Measurements from ENCODE around the gene ISCU.
A peak's percentile ranks its signal among the peaks of the same experiment; 100 is the strongest.

The ISCU gene

DNA sequence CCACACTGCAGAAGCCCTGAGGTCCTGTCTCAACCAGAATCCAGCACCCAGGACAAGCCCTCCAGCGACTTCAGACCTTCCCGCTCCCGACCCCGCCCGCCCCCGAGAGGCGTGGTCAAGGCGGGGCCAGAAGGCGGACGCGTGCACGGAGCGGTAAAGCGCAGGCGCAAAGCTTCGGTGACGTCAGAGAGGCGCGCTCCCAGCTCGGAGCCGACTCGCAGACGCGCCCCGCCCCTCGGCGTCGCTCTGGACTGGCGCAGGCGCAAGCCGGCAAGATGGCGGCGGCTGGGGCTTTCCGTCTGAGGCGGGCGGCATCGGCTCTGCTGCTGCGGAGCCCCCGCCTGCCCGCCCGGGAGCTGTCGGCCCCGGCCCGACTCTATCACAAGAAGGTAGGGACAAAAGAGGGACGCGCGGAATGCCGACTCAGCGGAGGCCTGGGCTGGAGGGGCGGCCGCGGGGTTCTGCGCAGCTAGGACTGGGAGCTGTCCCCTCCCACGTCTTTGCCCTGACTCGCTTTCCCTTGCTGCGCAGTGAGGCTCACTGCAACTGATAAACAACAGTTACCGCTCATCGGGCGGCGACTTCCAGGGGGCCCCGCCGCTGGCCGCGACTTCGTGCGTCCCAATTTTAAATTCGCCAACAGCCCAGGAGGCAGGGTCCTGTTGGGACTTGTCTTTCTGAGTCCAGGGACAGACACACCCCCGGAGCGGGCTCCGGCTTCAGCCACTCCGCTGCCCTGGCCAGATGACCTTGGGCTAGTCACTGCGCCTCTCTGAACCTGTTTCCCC is at the start of gene ISCU:
ISCU (plus strand) TSS at position 249 of the 788 bp plus-strand sequence; CDS start at position 276, 27 bp downstream.
- DNase-seq (ENCODE audit: low spot score) = peak; percentile 98

DNA sequence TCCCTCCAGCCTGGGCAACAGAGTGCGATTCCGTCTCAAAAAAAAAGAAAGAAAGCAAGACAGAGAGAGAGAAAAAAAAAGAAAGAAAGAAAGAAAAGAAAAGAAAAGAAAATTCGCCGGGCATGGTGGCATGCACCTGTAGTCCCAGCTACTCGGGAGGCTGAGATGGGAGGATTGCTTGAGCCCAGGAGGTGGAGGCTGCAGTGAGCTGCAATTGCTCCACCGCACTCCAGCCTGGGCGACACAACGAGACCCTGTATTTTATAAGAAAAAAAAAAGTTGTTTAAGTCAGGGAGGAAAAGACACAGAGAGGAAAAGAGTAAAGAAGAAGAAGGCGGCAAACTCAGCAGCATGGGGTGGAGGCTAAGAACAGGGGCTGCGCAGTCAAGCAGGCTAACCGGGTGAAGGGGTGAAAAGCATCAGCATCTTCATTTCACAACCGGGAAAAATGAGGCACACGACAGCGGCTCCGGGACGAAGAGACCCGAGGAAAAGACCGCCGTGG is 47.9 kb upstream of the ISCU start:
- no peak for DNase-seq (ENCODE audit: low spot score)

DNA sequence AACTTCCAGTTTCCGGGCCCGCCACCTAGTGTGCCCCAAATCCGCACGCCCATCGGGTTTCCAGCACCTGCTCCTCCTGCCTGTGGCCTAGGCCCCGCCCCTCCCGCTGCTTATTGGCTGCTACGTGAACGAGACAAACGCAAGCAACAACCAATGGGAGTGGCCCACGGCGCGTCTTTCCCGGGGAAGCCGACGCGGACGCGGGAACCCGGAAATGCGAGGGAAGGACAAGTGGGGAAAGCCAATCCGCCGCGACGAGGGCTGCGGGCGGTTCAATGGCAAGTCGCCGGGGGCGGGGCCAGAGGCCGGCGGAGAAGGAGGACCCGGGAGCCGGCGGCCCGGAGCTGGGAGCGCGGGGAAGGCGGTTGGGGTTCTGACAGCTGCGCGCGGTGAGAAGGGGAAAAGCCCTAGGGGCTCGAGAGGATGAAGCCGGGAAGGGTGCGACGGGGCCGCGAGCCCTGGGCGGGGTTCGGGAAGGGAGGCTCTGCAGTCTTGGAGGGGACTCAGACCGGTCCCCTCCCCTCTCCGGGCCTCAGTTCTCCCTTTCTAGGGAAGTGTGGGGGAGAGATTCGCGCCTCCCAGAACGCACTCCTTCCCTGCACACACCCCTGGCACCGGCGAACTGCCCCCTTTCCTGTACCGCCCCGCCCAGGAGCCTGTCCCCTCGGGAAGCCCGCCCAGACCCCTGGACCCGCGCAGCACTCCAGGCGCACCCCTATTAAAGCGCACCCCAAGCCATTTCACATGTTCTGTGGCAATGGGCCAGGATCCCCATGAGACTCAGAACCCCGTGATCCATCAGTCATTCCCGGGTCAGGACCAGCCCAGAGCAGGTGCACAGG is 47.2 kb upstream of the ISCU start, which contains the start of gene FICD:
FICD (plus strand) TSS at position 305 of the 842 bp plus-strand sequence. CDS start 1,696 bp downstream, outside the sequence.
- peak; percentile 98 for DNase-seq (ENCODE audit: low spot score)

DNA sequence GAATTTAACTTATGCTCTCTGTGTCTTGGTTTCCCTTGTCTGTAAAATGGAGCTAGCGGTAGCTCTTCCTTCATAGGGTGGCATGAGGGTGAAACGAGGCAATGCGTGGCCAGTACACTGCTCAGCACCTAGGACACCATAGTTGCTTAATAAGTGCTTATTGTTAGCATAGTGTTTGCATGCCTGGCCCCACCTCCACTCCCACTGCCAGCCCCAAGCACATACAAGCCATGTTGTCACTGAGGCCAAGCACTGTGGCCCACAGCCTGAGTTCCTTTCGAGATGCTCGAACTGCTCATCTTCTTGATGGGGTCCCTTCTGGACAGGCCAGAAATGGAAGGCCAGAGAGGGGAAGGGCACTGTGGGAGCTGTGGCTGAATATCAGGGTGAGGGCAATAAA is 46.5 kb upstream of the ISCU start:
- no peak for DNase-seq (ENCODE audit: low spot score)

DNA sequence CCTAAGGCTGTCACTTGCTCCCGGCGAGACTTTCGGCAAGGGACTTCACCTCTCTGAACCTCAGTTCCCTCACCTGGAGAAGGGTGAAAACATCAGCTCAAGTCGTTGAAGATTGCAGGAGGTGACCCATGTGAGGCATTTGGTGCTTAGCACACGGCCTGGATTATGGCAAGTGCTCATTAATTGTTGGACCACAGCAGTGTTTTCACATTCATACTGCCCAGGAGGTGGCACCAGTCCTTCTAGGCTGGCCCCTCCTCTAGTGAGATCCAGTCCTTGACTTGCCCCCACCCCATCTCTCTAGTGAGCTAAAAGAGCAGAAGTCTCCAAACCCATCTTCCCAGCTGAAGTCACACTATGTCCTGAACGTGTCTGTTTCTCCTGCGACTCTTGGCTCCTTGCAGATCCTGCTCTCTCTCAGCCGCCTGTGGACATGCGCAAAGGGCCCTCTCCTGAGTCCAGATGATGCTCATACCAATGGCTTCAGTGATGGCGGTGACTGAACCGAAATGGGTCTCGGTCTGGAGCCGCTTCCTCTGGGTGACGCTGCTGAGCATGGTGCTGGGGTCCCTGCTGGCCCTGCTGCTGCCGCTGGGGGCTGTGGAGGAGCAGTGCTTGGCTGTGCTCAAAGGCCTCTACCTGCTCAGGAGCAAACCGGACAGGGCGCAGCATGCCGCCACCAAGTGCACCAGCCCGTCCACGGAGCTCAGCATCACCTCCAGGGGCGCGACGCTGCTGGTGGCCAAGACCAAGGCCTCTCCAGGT is 45.7 kb upstream of the ISCU start:
- DNase-seq (ENCODE audit: low spot score) = no peak

DNA sequence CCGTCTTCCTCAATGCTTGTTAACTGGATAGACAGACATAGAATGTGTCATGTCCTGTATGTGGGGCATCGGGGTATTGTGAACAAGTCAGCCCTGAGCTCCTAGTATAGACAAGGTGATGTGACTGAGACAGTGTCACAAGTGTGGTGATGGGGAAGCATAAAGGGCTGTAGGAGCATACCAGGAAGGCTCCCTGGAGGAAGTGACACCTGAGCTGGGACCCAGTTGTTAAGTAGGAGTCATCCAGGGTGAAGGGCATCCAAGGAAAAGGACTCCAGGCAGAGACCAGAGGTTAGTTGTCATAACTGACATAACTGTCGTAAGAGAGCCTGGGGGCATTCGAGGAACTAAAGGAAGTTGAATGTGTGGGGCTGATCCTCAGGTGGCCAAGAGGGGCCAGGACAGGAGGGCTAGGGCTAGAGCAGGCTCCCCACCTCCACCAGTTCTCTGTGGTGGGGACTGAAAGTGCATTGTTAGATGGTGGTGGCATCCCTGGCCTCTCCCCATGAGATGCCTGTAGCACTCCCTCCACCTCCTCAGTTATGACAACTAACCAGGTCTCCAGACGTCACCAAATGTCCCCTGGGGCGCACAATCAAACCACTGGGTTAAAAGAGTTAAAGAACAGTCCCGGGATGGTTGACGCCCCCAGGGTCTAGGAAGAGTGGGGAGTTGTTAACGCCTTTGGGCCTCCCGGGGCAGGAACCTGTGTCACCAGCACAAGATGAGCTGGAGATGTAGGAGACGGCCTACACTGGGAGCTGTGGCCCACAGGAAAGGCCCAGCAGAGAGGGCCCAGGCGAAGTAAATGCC is 44.9 kb upstream of the ISCU start:
- DNase-seq (ENCODE audit: low spot score) = no peak

DNA sequence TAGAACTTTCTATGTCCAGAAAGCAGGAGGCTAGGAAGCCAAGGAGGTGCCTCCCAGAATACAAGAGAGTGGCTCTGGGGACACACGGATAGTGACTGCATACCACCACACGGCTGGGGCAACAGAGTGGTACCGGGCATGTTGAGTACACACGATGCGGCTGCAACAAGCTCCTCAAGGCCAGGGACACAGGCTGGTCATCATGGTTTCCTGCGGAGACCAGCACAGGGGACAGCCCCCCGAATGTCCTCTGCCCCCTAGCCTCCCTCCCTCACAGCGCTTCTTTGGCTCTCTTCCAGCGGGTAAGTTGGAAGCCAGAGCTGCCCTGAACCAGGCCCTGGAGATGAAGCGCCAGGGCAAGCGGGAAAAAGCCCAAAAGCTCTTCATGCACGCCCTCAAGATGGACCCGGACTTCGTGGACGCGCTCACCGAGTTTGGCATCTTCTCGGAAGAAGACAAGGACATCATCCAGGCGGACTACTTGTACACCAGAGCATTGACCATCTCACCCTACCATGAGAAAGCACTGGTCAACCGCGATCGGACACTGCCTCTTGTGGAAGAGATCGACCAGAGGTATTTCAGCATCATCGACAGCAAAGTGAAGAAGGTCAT is 44.2 kb upstream of the ISCU start:
- DNase-seq (ENCODE audit: low spot score) = no peak

DNA sequence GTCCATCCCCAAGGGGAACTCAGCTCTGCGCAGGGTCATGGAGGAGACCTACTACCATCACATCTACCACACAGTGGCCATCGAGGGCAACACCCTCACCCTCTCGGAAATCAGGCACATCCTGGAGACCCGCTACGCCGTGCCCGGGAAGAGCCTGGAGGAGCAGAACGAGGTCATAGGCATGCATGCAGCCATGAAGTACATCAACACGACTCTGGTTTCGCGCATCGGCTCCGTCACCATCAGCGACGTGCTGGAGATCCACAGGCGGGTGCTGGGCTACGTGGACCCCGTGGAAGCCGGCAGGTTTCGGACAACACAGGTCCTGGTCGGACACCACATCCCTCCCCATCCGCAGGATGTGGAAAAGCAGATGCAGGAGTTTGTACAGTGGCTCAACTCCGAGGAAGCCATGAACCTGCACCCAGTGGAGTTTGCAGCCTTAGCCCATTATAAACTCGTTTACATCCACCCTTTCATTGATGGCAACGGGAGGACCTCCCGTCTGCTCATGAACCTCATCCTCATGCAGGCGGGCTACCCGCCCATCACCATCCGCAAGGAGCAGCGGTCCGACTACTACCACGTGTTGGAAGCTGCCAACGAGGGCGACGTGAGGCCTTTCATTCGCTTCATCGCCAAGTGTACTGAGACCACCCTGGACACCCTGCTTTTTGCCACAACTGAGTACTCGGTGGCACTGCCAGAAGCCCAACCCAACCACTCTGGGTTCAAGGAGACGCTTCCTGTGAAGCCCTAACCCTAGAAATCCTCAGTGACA is 43.5 kb upstream of the ISCU start:
- no peak for DNase-seq (ENCODE audit: low spot score)

DNA sequence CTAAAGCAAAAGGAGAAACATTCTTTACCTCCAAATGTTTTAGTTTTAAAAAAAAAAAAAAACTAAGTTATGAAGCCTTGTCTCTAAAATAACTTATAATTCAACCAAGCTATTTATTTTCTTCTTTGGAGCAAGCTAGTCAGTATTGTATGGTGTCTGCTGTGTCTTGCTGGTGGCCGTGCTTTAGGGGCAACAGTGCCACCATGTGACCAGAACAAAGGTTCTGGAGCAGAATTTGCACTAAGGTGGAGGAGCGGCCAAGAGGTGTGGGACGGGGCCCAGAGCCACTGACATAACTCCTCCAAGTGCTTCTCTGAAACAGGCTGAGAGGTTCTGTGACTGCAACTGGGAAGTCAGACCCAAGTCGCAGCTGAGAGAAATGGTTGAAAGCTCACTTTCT is 42.8 kb upstream of the ISCU start:
- no peak for DNase-seq (ENCODE audit: low spot score)

DNA sequence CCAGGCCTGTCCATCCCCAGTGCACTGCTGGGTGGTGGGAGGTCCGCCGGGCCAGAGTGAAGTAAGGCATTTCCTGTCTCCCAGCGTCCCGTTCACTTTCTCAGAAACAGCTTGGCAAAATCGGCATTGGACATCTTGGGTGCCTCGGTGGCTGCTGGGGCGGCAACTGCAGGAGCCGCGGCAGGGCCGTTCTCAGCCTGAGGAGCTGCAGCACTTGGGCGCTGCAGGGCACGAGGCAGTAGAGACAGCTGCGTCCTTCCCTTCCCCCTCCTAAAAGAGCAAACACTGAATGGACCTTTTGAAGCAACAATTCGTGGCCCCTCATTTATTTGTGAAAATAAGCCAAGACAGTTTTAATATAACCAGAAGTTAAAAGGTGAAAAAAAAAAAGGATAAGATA is 39.0 kb upstream of the ISCU start:
- DNase-seq (ENCODE audit: low spot score) = no peak

DNA sequence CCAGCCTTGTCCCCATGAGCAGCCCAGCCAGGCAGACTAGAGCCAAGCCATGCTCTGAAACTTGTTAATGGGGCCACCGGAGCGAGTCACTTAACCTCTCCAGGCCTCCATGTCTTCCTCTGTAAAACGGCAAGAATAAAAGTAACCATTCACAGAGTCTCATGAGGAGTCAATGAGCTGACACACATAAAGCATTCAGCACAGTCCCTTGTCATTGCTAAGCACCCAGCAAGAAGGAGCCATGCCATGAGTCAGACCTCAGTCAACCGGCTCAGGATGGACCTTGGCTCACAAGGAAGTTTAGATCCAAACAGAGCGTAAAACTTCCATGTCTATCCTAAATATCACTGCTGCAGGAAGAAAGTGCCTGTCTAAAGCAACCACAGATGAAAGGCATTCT is 36.7 kb upstream of the ISCU start:
- no peak for DNase-seq (ENCODE audit: low spot score)

DNA sequence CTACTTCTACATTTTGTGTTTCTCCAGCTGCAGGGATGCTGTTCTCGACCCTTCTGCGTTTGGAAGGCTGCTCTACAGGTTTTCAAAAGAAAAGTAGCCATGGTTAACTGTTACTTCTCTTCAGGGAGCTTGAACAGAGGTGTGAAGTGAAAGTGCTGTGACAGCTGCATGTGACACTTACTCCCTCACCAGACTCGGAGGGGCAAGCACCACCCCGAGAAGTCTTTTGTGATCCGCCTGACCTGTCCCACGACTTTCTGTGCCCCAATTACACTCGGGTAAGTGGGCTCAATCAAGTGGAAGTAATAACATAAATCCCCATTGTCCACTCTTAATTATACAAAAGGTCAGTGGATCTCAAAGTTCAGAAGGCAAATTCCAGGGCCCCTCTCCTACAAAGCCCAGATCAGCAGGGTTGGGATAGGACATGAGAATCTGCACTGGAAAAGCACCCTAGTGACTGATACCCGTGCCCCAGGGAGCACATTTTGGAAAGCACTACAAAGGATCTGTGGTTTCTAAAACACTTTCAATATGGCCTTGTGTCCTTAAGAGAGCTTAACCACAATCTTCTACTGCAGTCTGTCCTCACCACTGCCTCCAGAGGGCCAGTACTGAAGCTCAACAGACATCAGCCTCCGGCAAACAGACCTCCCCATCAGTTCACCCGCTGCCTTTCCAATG is 35.8 kb upstream of the ISCU start:
- no peak for DNase-seq (ENCODE audit: low spot score)

DNA sequence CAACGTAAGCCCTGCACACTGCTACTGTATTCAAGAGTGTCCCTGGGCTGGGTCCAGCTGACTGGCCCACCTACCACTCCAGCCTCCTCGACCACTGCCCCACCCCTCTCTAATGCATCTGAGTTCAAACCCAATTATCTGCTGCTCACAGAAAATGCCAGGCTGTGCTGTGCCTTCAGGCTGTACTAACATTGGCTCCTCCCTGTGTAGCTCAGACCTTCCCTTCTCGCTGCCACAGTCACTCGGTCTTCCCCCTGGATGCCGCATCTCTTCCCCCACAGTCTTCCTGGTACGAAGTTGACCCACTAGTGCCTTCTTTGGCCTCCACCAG is 35.3 kb upstream of the ISCU start:
- no peak for DNase-seq (ENCODE audit: low spot score)

DNA sequence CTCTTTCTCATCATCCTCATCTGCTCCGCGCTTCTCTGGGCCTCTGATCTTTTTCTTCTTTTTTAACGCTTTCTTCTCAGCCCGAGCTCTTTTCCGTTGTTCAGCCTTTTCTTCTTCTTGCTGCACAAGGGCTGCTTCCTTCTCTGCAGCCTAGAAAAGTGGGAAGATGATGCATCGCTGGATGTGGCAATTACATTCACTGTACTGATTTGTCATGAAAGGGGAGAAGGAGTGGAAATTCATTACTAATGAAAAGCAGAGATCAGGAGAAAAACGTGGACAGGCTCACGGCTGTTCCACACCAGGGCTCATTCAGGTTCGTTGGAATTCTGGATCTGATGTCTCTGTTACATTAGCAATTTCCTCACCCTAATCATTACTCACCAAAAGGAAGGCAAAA is 32.2 kb upstream of the ISCU start:
- DNase-seq (ENCODE audit: low spot score) = no peak

DNA sequence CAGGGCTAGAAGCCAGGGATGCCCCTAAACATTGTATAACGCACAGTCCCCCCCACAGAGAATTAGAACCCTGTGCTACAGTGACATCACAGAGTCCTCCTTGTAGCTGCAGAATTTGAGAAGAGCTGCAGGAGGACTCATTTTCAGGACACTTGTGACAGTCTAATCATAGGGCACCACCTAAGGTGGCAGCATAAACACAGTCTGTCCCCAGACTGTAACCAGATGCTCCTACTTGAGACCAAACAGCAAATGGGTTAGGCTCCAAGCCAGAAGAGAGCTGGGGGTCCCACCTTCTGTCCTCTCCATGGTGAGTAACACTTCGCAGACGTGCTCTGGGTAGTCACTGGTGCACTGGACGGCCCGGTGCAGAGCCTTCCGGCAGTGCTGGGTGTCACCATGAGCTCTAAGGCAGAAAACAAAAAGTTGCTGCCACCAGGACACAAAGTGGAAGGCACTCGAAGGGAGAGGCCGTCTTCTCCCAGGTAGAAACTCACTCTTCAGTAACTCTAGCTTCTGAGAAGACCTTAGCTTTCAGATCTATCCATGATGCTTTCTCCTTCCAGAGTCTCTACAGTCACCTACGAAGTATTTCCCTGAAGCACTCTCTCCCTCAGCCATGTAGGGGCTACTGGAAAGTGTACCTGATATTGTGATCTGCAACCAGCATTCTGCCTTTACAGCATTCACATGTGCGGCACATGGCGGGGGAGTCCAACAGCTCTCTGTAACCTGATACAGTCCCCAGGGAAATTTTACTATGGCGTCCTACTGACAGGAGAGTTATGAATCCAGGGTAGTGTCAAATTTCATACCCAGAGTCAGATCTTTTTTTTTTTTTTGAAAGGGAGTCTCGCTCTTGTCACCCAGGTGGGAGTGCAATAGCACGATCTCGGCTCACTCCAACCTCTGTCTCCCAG is 30.2 kb upstream of the ISCU start:
- no peak for DNase-seq (ENCODE audit: low spot score)

DNA sequence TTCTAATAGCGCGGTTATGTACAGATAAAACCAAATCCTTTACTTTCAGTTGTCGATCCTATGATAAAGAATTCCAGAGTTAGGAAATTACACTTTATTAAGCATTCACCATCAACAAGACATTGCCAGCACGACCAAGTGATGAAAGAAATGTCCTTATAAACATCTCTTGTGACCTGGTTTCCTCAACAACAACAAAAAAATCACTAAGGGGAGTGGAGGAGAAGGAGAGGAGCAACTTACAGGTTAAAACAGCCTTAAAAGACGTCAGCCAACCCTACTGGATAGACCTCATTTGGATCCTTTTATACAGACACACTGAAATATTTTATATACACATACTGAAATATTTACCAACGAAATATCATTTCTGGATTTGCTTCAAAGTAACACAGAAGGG is 24.2 kb upstream of the ISCU start:
- no peak for DNase-seq (ENCODE audit: low spot score)

DNA sequence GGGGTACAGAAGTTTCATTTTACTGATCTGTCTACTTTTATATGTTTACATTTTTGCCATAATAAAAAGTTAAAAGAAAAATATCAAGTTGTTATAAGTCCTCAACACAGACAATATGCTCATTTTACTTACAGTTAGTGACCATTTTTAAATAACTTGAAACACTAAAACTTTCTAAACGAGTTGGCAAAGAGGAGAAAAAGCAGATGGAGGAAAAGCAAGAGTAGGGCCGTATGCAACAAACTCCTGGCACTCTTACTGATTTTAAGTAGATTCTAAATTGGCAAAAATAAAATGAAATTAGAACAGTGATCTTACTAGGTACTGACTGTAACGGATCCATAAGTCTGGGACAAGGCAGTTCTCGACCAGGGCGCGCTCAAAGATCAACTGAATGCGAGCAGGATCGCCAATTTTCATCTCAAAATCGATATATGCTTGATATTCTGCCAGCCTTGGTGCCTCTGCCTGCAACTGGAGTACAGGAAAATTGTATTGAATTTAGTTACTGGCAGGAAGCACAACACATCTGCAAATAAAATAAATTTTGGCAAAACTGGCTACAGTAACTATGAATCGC is 23.7 kb upstream of the ISCU start:
- no peak for DNase-seq (ENCODE audit: low spot score)

DNA sequence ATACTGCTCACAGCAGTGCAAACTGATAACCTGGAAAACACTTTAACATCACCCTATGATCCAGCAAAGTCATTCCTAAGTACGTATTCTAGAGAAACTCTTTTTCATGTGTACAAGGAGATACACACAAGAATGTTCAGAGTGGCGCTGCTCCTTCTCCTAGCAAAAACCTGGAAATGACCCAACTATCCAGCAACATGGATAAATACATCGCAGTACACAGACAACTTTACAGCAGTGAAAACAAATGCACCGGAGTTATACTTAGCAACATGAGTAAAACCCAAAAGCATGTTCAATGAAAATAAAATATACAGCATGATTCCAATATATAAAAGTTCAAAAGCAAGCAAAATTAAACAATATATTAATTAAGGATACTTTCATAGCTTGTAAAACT is 20.1 kb upstream of the ISCU start:
- no peak for DNase-seq (ENCODE audit: low spot score)
